ENCODE measurements around the gene PDE4D. TPM values are rescaled to one million over a fixed set of nuclear protein-coding genes. Genes with fewer than 3 reads are reported as not detected.

PDE4D gene
- total RNA-seq, 2 experiments from 2014 or later, result 75.5 to 80.7 TPM

GRCh38 chr5:59346514-59346913 lies 547.0 kb downstream of the PDE4D start:
- H3K27ac Mint-ChIP-seq, result no peak overlapping the region
- no peaks in the 10 kb centered on the region for H3K9me3 Mint-ChIP-seq
- intact Hi-C loops (cut with micrococcal nuclease), result no loop called here
- ChIA-PET POLR2A (no interaction called here), CTCF (no interaction called here)
- H3K4me3 Mint-ChIP-seq, result no peak overlapping the region
- no peaks in the 10 kb centered on the region for H3K4me1 Mint-ChIP-seq (ENCODE audit: low read depth)
- no peak for DNase-seq
- no peaks in the 10 kb centered on the region for H3K36me3 Mint-ChIP-seq (ENCODE audit: low read depth)
- TF ChIP-seq CTCF (IDR thresholded peaks at IDR 0.05), result no peak
- ATAC-seq, result no peak
- peaks cover 3% of the 10 kb centered on the region for H3K27me3 Mint-ChIP-seq

GRCh38 chr5:59342181-59342580 lies 551.3 kb downstream of the PDE4D start:
- H3K36me3 Mint-ChIP-seq (ENCODE audit: low read depth), result no peaks in the 10 kb centered on the region
- no peak overlapping the region for H3K4me3 Mint-ChIP-seq
- DNase-seq, result no peak
- no peak for TF ChIP-seq CTCF (IDR thresholded peaks at IDR 0.05)
- intact Hi-C loops (cut with micrococcal nuclease), result no loop called here
- ATAC-seq, result no peak
- H3K27ac Mint-ChIP-seq, result no peak overlapping the region
- H3K27me3 Mint-ChIP-seq, result peaks cover 7% of the 10 kb centered on the region
- CTCF ChIA-PET, result interaction anchor here (1.0 to 4.7 kb wide), 3 partner anchors 10 to 468 kb away, joined by 3 to 15 read pairs (median 4); no protein-coding TSS in a partner anchor
- no peaks in the 10 kb centered on the region for H3K9me3 Mint-ChIP-seq
- no peaks in the 10 kb centered on the region for H3K4me1 Mint-ChIP-seq (ENCODE audit: low read depth)
- POLR2A ChIA-PET, result no interaction called here

- H3K4me1 Mint-ChIP-seq (ENCODE audit: low read depth), result no peaks in the 10 kb centered on the region
- TF ChIP-seq CTCF (IDR thresholded peaks at IDR 0.05), result no peak
- no peaks in the 10 kb centered on the region for H3K9me3 Mint-ChIP-seq
- ChIA-PET POLR2A (no interaction called here), CTCF (interaction anchor here (1.0 to 4.7 kb wide), 3 partner anchors 10 to 469 kb away, joined by 3 to 15 read pairs (median 4); no protein-coding TSS in a partner anchor)
- intact Hi-C loops (cut with micrococcal nuclease), result no loop called here
- DNase-seq (no peak), ATAC-seq (no peak)
- no peak overlapping the region for H3K27ac Mint-ChIP-seq
- no peak overlapping the region for H3K4me3 Mint-ChIP-seq
- no peaks in the 10 kb centered on the region for H3K36me3 Mint-ChIP-seq (ENCODE audit: low read depth)
- H3K27me3 Mint-ChIP-seq, result peaks cover 9% of the 10 kb centered on the region
These were observed 551.8 kb downstream of the PDE4D start for GRCh38 chr5:59341760-59342159.

GRCh38 chr5:59341155-59341554 lies 552.4 kb downstream of the PDE4D start:
- DNase-seq (no peak), ATAC-seq (no peak)
- Mint-ChIP-seq H3K27ac (no peak overlapping the region), H3K27me3 (peaks cover 9% of the 10 kb centered on the region), H3K9me3 (no peaks in the 10 kb centered on the region), H3K4me3 (no peak overlapping the region), H3K4me1 (ENCODE audit: low read depth) (no peaks in the 10 kb centered on the region), H3K36me3 (ENCODE audit: low read depth) (no peaks in the 10 kb centered on the region)
- ChIA-PET CTCF (interaction anchor here (4.7 kb wide), 1 partner anchor 153 kb away, joined by 15 read pairs; no protein-coding TSS in a partner anchor), POLR2A (no interaction called here)
- no peak for TF ChIP-seq CTCF (IDR thresholded peaks at IDR 0.05)
- intact Hi-C loops (cut with micrococcal nuclease), result no loop called here

GRCh38 chr5:59340637-59341036 lies 552.9 kb downstream of the PDE4D start:
- ChIA-PET POLR2A (no interaction called here), CTCF (interaction anchor here (4.7 kb wide), 1 partner anchor 152 kb away, joined by 15 read pairs; no protein-coding TSS in a partner anchor)
- DNase-seq (no peak), ATAC-seq (no peak)
- Mint-ChIP-seq H3K4me3 (no peak overlapping the region), H3K27me3 (peaks cover 9% of the 10 kb centered on the region), H3K36me3 (ENCODE audit: low read depth) (no peaks in the 10 kb centered on the region), H3K4me1 (ENCODE audit: low read depth) (no peaks in the 10 kb centered on the region), H3K27ac (no peak overlapping the region), H3K9me3 (no peaks in the 10 kb centered on the region)
- no peak for TF ChIP-seq CTCF (IDR thresholded peaks at IDR 0.05)
- intact Hi-C loops (cut with micrococcal nuclease), result no loop called here
